Measurements from ENCODE around the gene SPECC1L.
A peak's percentile ranks its signal among the peaks of the same experiment; 100 is the strongest.

The SPECC1L gene

GRCh38 chr22:24424901-24425775 is 154.5 kb downstream of the SPECC1L start:
- CTCF ChIA-PET: interaction anchor here (0.7 to 11.0 kb wide), 15 partner anchors 9 to 125 kb away, joined by 3 to 109 read pairs (median 4); no protein-coding TSS in a partner anchor
- H3K4me1 ChIP-seq (ENCODE audit: control extremely low read depth in 1 of 4, control insufficient read depth in 4 of 4, insufficient read depth in 4 of 4, low read length in 3 of 4): peaks cover 3 to 61% (median 51%) of the 10 kb centered on the region in 4 experiments
- H3K4me3 ChIP-seq (ENCODE audit: control insufficient read depth in 1 of 7, extremely low read depth in 1 of 7, insufficient read depth in 4 of 7, low read depth in 2 of 7, low read length in 6 of 7): peak overlapping the region in 1 of 7 experiments; percentile 56
- POLR2A ChIA-PET: interaction anchor here (0.6 kb wide), 1 partner anchor 86 kb away, joined by 3 read pairs; no protein-coding TSS in a partner anchor
- DNase-seq: no peak
- H3K27ac ChIP-seq (ENCODE audit: insufficient read depth in 1 of 2, low read depth in 1 of 2, low read length in 2 of 2, poor library complexity in 1 of 2, severe bottlenecking in 2 of 2): no peak overlapping the region
- H3K9me3 ChIP-seq (ENCODE audit: control extremely low read depth in 1 of 5, control insufficient read depth in 4 of 5, insufficient read depth in 2 of 5, low read depth in 1 of 5, low read length in 4 of 5): no peaks in the 10 kb centered on the region
- H3K36me3 ChIP-seq (ENCODE audit: control insufficient read depth in 4 of 4, insufficient read depth in 4 of 4, low read length in 3 of 4): no peaks in the 10 kb centered on the region
- WGBS (ENCODE audit: insufficient coverage): 93% methylated on average over 15 of the region's 32 CpGs
- H3K27me3 ChIP-seq (replicated peaks in 2 of 5; ENCODE audit: control insufficient read depth in 4 of 5, insufficient read depth in 5 of 5, low read length in 4 of 5): peaks cover 0 to 11% (median 0%) of the 10 kb centered on the region in 5 experiments

- no peak overlapping the region for H3K27ac ChIP-seq (ENCODE audit: insufficient read depth in 1 of 2, low read depth in 1 of 2, low read length in 2 of 2, poor library complexity in 1 of 2, severe bottlenecking in 2 of 2)
Measured at GRCh38 chr22:24426436-24426835, 155.8 kb downstream of the SPECC1L start.

GRCh38 chr22:24426851-24427499 is 156.3 kb downstream of the SPECC1L start:
- H3K36me3 ChIP-seq (ENCODE audit: control insufficient read depth in 4 of 4, insufficient read depth in 4 of 4, low read length in 3 of 4): no peaks in the 10 kb centered on the region
- H3K27me3 ChIP-seq (replicated peaks in 2 of 5; ENCODE audit: control insufficient read depth in 4 of 5, insufficient read depth in 5 of 5, low read length in 4 of 5): peaks cover 0 to 11% (median 0%) of the 10 kb centered on the region in 5 experiments
- no peak overlapping the region for H3K4me3 ChIP-seq (ENCODE audit: control insufficient read depth in 1 of 7, extremely low read depth in 1 of 7, insufficient read depth in 4 of 7, low read depth in 2 of 7, low read length in 6 of 7)
- WGBS (ENCODE audit: insufficient coverage): 77% methylated on average over 17 of the region's 19 CpGs
- POLR2A ChIA-PET: interaction anchor here (0.6 to 0.9 kb wide), 2 partner anchors 38 to 94 kb away, joined by 3 read pairs; no protein-coding TSS in a partner anchor
- DNase-seq: peak in 1 of 3 donors; percentile 37
- CTCF ChIA-PET: interaction anchor here (1.0 to 4.1 kb wide), 8 partner anchors 54 to 99 kb away, joined by 3 to 13 read pairs (median 5); no protein-coding TSS in a partner anchor
- no peak overlapping the region for H3K27ac ChIP-seq (ENCODE audit: insufficient read depth in 1 of 2, low read depth in 1 of 2, low read length in 2 of 2, poor library complexity in 1 of 2, severe bottlenecking in 2 of 2)
- H3K9me3 ChIP-seq (ENCODE audit: control extremely low read depth in 1 of 5, control insufficient read depth in 4 of 5, insufficient read depth in 2 of 5, low read depth in 1 of 5, low read length in 4 of 5): no peaks in the 10 kb centered on the region
- H3K4me1 ChIP-seq (ENCODE audit: control extremely low read depth in 1 of 4, control insufficient read depth in 4 of 4, insufficient read depth in 4 of 4, low read length in 3 of 4): peaks cover 3 to 61% (median 53%) of the 10 kb centered on the region in 4 experiments

More at GRCh38 chr22:24426436-24426835, 155.8 kb downstream of the SPECC1L start:
- H3K27me3 ChIP-seq (replicated peaks in 2 of 5; ENCODE audit: control insufficient read depth in 4 of 5, insufficient read depth in 5 of 5, low read length in 4 of 5): peaks cover 0 to 11% (median 0%) of the 10 kb centered on the region in 5 experiments
- POLR2A ChIA-PET: interaction anchor here (0.6 kb wide), 1 partner anchor 82 kb away, joined by 4 read pairs; no protein-coding TSS in a partner anchor
- H3K4me3 ChIP-seq (ENCODE audit: control insufficient read depth in 1 of 7, extremely low read depth in 1 of 7, insufficient read depth in 4 of 7, low read depth in 2 of 7, low read length in 6 of 7): no peak overlapping the region
- CTCF ChIA-PET: interaction anchor here (1.0 to 1.9 kb wide), 5 partner anchors 55 to 87 kb away, joined by 3 to 4 read pairs (median 3); no protein-coding TSS in a partner anchor
- no peaks in the 10 kb centered on the region for H3K36me3 ChIP-seq (ENCODE audit: control insufficient read depth in 4 of 4, insufficient read depth in 4 of 4, low read length in 3 of 4)
- DNase-seq: no peak
- H3K9me3 ChIP-seq (ENCODE audit: control extremely low read depth in 1 of 5, control insufficient read depth in 4 of 5, insufficient read depth in 2 of 5, low read depth in 1 of 5, low read length in 4 of 5): no peaks in the 10 kb centered on the region
- H3K4me1 ChIP-seq (ENCODE audit: control extremely low read depth in 1 of 4, control insufficient read depth in 4 of 4, insufficient read depth in 4 of 4, low read length in 3 of 4): peaks cover 3 to 61% (median 53%) of the 10 kb centered on the region in 4 experiments
- 95% methylated on average over 3 of the region's 4 CpGs for WGBS (ENCODE audit: insufficient coverage)

GRCh38 chr22:24427500-24428164 is 157.0 kb downstream of the SPECC1L start, which contains the start of gene ADORA2A:
ADORA2A (plus strand) TSS chr22:24427599; CDS start chr22:24433405, 5,806 bp downstream.
- no peaks in the 10 kb centered on the region for H3K9me3 ChIP-seq (ENCODE audit: control extremely low read depth in 1 of 5, control insufficient read depth in 4 of 5, insufficient read depth in 2 of 5, low read depth in 1 of 5, low read length in 4 of 5)
- CTCF ChIA-PET: interaction anchor here (1.0 to 4.1 kb wide), 8 partner anchors 54 to 99 kb away, joined by 3 to 13 read pairs (median 5); no protein-coding TSS in a partner anchor
- POLR2A ChIA-PET: interaction anchor here (0.6 to 0.9 kb wide), 4 partner anchors 37 to 103 kb away, joined by 3 to 4 read pairs (median 3); no protein-coding TSS in a partner anchor
- WGBS (ENCODE audit: insufficient coverage): 13% methylated on average over 19 of the region's 22 CpGs
- H3K27ac ChIP-seq (ENCODE audit: insufficient read depth in 1 of 2, low read depth in 1 of 2, low read length in 2 of 2, poor library complexity in 1 of 2, severe bottlenecking in 2 of 2): peak within 1 kb of the TSS in 1 of 2 experiments; percentile 43
- H3K4me1 ChIP-seq (ENCODE audit: control extremely low read depth in 1 of 4, control insufficient read depth in 4 of 4, insufficient read depth in 4 of 4, low read length in 3 of 4): peaks cover 3 to 67% (median 54%) of the 10 kb centered on the region in 4 experiments
- peaks cover 0 to 9% (median 0%) of the 10 kb centered on the region in 5 experiments for H3K27me3 ChIP-seq (replicated peaks in 2 of 5; ENCODE audit: control insufficient read depth in 4 of 5, insufficient read depth in 5 of 5, low read length in 4 of 5)
- DNase-seq: peak; percentile 61 to 92 (median 87)
- peak within 1 kb of the TSS in 2 of 7 experiments; percentile 28 to 29 for H3K4me3 ChIP-seq (ENCODE audit: control insufficient read depth in 1 of 7, extremely low read depth in 1 of 7, insufficient read depth in 4 of 7, low read depth in 2 of 7, low read length in 6 of 7)
- no peaks in the 10 kb centered on the region for H3K36me3 ChIP-seq (ENCODE audit: control insufficient read depth in 4 of 4, insufficient read depth in 4 of 4, low read length in 3 of 4)

- Histone ChIP-seq H3K4me1 (ENCODE audit: control extremely low read depth in 1 of 4, control insufficient read depth in 4 of 4, insufficient read depth in 4 of 4, low read length in 3 of 4) (peaks cover 5 to 68% (median 63%) of the 10 kb centered on the region in 4 experiments), H3K27me3 (replicated peaks in 2 of 5; ENCODE audit: control insufficient read depth in 4 of 5, insufficient read depth in 5 of 5, low read length in 4 of 5) (peaks cover 0 to 8% (median 0%) of the 10 kb centered on the region in 5 experiments), H3K9me3 (ENCODE audit: control extremely low read depth in 1 of 5, control insufficient read depth in 4 of 5, insufficient read depth in 2 of 5, low read depth in 1 of 5, low read length in 4 of 5) (no peaks in the 10 kb centered on the region), H3K27ac (ENCODE audit: insufficient read depth in 1 of 2, low read depth in 1 of 2, low read length in 2 of 2, poor library complexity in 1 of 2, severe bottlenecking in 2 of 2) (no peak overlapping the region), H3K4me3 (ENCODE audit: control insufficient read depth in 1 of 7, extremely low read depth in 1 of 7, insufficient read depth in 4 of 7, low read depth in 2 of 7, low read length in 6 of 7) (no peak overlapping the region), H3K36me3 (ENCODE audit: control insufficient read depth in 4 of 4, insufficient read depth in 4 of 4, low read length in 3 of 4) (no peaks in the 10 kb centered on the region)
- peak in 2 of 3 donors; percentile 84 to 87 for DNase-seq
- 42% methylated on average over 9 of the region's 11 CpGs for WGBS (ENCODE audit: insufficient coverage)
- ChIA-PET POLR2A (no interaction called here), CTCF (interaction anchor here (1.0 to 4.1 kb wide), 3 partner anchors 20 to 100 kb away, joined by 3 to 13 read pairs (median 5); no protein-coding TSS in a partner anchor)
Measured at GRCh38 chr22:24428751-24429410, 158.2 kb downstream of the SPECC1L start.
